GM12872 (cell line): ENCODE results near the gene TMEM94.

Experiments
- TF ChIP-seq, protein P1 (sequence below): IDR thresholded peaks from 3 replicates; pipeline ENCODE4 v1.5.1; 2011; ENCODE audit warnings: low read depth, mild to moderate bottlenecking, low read length, moderate library complexity; ENCODE audit not compliant: insufficient read depth

TMEM94 gene

DNA sequence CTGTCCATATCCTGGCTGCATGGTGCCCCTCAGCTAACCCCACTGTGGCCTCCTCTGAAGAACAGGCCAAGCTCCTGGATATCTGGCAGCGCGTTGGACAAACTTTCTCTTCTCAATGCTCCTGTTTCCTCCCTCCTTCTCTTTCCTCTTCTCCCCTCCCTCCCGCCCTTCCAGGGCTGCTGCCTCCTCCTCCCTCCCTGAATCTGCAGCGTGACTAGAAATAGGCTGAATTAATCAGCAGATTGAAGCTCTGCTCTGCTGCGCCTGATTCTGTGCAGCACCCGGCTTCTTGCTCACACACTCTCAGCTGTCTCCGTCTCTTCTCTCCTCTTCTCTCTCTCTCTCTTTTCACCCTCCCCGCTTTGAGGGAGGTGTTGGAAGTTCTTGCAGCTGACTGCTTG lies 19.8 kb downstream of the TMEM94 start:
- TF ChIP-seq, protein P1, sequence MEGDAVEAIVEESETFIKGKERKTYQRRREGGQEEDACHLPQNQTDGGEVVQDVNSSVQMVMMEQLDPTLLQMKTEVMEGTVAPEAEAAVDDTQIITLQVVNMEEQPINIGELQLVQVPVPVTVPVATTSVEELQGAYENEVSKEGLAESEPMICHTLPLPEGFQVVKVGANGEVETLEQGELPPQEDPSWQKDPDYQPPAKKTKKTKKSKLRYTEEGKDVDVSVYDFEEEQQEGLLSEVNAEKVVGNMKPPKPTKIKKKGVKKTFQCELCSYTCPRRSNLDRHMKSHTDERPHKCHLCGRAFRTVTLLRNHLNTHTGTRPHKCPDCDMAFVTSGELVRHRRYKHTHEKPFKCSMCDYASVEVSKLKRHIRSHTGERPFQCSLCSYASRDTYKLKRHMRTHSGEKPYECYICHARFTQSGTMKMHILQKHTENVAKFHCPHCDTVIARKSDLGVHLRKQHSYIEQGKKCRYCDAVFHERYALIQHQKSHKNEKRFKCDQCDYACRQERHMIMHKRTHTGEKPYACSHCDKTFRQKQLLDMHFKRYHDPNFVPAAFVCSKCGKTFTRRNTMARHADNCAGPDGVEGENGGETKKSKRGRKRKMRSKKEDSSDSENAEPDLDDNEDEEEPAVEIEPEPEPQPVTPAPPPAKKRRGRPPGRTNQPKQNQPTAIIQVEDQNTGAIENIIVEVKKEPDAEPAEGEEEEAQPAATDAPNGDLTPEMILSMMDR = no peak

DNA sequence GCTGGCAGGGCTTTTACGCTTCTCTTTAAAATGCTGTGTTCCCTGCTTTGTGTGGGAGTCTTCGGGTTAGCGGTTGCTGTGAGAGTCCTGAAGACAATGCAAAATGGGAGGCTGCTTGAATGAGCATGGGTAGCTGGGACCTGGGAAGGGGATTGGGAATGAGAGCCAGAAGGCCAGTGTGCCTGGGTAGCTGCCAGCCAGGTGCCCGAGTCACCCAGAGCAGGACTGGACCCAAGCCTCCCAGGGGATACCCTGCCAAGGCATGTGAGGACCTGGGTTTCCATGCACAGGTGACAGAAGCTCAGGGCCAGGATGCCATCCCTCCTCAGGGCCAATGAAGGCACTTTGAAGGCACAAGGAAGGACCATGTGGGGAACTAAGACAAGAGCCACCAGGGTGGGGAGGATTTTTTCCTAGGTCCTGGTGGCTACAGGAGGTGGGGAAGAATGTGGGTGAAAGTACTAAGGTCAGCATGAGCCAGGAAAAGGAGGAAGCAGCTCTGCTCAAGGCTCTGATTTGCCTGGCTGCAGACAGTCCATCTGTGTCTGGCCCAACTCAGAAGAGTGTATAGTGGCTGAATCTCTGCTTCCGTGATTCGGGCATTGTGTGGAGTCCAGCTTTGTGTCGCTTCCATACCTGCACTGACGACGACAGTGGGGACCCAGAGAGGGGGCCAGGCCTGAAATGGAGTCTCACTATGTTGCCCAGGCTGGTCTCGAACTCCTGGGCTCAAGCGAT lies 20.5 kb downstream of the TMEM94 start:
- TF ChIP-seq, protein P1 = no peak

DNA sequence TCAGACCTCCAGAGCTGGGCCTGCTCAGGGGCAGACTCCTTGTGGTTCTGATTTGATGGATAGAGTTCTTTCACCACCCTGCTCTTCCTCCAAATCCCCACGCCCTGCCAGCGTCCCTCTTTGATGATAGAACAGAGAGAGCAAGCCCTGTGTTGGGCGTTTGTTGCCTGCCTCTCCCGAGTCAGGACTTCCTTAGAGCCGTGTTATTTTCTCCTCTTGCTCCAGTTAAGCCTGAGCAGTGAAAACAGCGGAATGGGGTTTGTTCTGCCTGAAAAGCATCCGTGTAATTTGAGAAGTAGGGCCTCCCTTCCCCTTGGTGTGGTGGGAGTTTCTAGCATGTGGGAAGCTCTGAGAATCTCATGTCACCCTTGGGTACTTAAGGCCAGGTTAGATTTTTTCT lies 22.1 kb downstream of the TMEM94 start:
- TF ChIP-seq, protein P1 = no peak

DNA sequence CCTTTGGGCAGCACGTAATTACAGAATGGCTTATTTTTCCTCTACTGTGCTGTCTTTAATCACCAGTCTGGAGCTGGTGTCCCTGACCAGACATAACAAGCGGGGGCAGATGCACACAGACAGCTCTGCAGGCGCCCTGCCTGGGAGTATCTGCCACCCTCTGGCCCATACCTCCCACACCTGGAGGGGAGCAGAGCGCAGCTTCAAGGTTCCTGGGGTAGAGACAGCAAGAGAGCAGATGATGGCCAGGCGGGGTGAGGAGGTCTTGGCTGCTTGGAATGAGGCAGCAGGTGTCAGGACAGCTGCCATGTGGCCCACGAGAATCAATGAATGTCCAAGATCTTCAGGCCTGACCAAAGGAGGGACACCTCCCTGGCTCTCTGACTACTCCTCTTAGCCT lies 23.8 kb downstream of the TMEM94 start:
- TF ChIP-seq, protein P1 = no peak

DNA sequence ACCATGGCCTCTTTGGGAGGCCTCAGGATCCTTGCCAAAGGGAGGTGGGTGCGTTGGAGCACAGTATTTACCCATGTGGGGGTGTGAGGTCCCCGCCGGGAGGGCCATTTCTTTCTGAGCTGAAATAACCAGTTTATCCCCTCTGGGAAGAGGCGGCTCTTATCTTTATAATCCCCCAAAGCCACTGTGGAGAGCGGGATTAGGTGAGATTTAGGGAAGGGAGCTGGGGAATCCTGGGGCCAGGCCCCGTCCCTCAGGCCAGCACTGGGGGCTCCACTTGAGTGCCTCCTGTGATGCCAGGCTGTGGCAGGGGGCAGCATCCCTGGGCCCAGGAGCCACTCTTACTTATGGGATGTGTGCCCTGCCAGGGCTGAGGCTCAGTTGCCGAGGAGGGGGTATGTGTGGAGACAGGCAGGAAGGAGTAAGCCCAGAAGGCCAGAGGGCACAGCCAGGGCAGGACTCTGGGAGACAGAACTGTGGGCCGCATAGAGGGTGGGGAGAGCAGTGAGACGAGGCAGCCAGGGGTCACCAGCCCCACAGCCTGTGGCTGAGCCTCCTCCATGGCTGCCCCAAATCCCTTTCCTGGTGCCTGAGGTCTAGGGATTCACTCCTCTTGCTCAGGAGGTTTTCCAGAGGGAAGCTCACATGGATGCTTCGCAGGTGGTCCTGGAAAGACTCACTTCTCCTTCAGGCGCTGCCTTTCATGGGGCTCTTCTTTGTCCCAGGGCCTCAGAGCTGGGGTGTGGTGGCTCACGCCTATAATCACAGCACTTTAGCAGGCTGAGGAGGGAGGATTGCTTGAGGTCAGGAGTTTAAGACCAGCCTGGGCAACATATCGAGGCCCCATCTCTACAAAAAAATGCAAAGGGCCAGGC lies 25.0 kb downstream of the TMEM94 start:
- TF ChIP-seq, protein P1 = no peak

DNA sequence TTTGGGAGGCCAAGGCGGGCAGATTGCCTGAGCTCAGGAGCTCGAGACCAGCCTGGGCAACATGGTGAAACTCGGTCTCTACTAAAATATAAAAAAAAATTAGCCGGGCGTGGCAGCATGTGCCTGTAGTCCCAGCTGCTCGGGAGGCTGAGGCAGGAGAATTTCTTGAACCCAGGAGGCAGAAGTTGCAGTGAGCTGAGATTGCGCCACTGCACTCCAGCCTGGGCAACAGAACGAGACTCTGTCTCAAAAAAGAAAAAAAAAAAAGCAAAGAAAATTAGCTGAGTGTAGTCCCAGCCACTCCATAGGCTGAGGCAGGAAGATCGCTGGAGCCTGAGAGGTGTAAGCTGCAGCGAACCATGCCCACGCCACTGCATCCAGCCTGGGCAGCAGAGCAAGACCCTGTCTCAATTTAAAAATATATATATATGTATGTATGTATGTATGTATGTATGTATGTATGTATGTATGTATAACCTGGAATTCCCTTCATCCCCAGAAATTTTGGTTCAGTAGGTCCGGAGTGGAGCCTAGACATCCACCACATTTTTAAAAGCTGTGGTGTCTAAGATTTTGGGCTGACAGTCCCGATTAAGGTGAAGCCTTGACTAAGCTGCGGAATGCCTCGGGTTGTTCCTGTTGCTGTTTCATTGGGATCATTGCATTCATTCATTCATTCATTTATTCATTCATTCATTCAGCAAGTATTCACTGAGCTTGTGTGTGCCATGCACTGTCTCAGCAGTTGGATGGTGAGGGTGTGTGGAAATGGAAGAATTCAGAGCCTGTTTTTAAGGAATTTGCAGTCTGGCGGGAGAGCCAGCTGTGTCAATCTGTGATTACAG lies 25.9 kb downstream of the TMEM94 start:
- TF ChIP-seq, protein P1 = no peak

DNA sequence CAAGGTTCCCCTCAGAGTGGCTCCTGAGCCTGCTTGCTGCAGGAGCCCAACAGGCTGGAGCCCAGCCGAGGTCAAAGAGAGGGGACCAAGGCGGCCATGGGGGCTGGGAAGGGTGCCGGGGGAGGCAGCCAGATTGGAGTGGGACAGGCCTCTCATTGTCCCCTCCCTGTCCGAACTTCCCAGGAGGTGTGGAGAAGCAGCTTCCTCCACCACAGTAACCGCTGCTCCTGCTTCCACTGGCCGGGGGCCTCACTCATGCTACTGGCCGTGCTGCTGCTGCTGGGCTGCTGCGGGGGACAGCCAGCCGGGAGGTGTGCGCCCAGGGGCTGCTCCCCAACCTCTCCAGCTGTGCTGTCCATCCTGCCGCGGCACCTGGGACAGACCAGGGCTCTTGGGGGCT lies 29.3 kb downstream of the TMEM94 start:
- TF ChIP-seq, protein P1 = no peak
